GM04503 (cell line): Measurements from ENCODE around the gene RPL15.

Experiments
- DNase-seq: peaks from one replicate; pipeline ENCODE4 v3.0.0-alpha.2; 2012; ENCODE audit warnings: low read depth

RPL15 gene

GRCh38 chr3:23931597-23931996, 14.7 kb downstream of the RPL15 start:
- DNase-seq: no peak

- DNase-seq: no peak
Observed at GRCh38 chr3:23932571-23932970, 15.6 kb downstream of the RPL15 start.

- DNase-seq: no peak
Observed at GRCh38 chr3:23934253-23934652, 17.3 kb downstream of the RPL15 start.

- no peak for DNase-seq
Observed at GRCh38 chr3:23937296-23937695, 20.4 kb downstream of the RPL15 start.

- no peak for DNase-seq
Observed at GRCh38 chr3:23938688-23939087, 21.8 kb downstream of the RPL15 start.

GRCh38 chr3:23940775-23941174, 23.8 kb downstream of the RPL15 start:
- no peak for DNase-seq

- DNase-seq: no peak
Observed at GRCh38 chr3:23941440-23941839, 24.5 kb downstream of the RPL15 start.

- no peak for DNase-seq
Observed at GRCh38 chr3:23942546-23942945, 25.6 kb downstream of the RPL15 start.

GRCh38 chr3:23944007-23944783, 27.3 kb downstream of the RPL15 start:
- DNase-seq: no peak

GRCh38 chr3:23944861-23945662, 28.1 kb downstream of the RPL15 start, which contains the start of gene NR1D2:
Gene NR1D2 (plus strand): TSS chr3:23945286. CDS start chr3:23945579, 293 bp downstream.
- DNase-seq: no peak

- no peak for DNase-seq
Observed at GRCh38 chr3:23945663-23945912, 28.7 kb downstream of the RPL15 start.

- DNase-seq: peak; percentile 69
Observed at GRCh38 chr3:23945913-23946687, 29.2 kb downstream of the RPL15 start.

- no peak for DNase-seq
Observed at GRCh38 chr3:23948761-23949160, 31.8 kb downstream of the RPL15 start.

GRCh38 chr3:23949784-23950183, 32.9 kb downstream of the RPL15 start:
- no peak for DNase-seq

GRCh38 chr3:23950293-23950692, 33.4 kb downstream of the RPL15 start:
- no peak for DNase-seq

- DNase-seq: no peak
Observed at GRCh38 chr3:23952646-23953045, 35.7 kb downstream of the RPL15 start.

GRCh38 chr3:23953523-23953922, 36.6 kb downstream of the RPL15 start:
- DNase-seq: no peak

GRCh38 chr3:23954144-23954543, 37.2 kb downstream of the RPL15 start:
- no peak for DNase-seq

- no peak for DNase-seq
Observed at GRCh38 chr3:23956701-23957100, 39.8 kb downstream of the RPL15 start.

- DNase-seq: peak; percentile 61
Observed at GRCh38 chr3:23959135-23959900, 42.4 kb downstream of the RPL15 start.

GRCh38 chr3:23960649-23961048, 43.7 kb downstream of the RPL15 start:
- no peak for DNase-seq

- DNase-seq: no peak
Observed at GRCh38 chr3:23961066-23961465, 44.1 kb downstream of the RPL15 start.
